GM12872 (cell line): ENCODE measurements around the gene CIT.

Experiments
- TF ChIP-seq, protein P1 (sequence below): IDR thresholded peaks from 3 replicates; pipeline ENCODE4 v1.5.1; 2011; ENCODE audit warnings: low read depth, mild to moderate bottlenecking, low read length, moderate library complexity; ENCODE audit not compliant: insufficient read depth

Gene CIT

GRCh38 chr12:119829439-119829838 lies 47.7 kb downstream of the CIT start:
- TF ChIP-seq, protein P1, sequence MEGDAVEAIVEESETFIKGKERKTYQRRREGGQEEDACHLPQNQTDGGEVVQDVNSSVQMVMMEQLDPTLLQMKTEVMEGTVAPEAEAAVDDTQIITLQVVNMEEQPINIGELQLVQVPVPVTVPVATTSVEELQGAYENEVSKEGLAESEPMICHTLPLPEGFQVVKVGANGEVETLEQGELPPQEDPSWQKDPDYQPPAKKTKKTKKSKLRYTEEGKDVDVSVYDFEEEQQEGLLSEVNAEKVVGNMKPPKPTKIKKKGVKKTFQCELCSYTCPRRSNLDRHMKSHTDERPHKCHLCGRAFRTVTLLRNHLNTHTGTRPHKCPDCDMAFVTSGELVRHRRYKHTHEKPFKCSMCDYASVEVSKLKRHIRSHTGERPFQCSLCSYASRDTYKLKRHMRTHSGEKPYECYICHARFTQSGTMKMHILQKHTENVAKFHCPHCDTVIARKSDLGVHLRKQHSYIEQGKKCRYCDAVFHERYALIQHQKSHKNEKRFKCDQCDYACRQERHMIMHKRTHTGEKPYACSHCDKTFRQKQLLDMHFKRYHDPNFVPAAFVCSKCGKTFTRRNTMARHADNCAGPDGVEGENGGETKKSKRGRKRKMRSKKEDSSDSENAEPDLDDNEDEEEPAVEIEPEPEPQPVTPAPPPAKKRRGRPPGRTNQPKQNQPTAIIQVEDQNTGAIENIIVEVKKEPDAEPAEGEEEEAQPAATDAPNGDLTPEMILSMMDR: no peak

- TF ChIP-seq, protein P1: no peak
Measured at GRCh38 chr12:119828300-119828699, 48.8 kb downstream of the CIT start.

DNA sequence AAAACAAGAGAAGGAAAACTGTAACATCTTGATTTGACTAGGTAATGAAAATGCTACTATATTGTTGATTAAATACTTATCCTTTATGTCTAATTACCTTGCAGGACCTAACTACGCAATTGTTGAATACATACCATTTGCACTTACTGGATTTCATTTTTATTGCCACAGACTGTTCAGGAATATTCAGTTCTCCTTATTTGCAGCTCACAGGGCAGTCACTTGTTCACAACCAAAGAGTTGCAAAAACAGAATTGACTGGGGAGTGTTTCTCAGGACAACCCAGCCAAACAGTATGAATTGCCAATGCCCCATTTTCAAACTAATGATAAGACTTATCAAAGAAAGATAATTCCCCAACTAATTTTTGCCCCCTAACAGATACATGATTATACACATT lies 49.4 kb downstream of the CIT start:
- TF ChIP-seq, protein P1: no peak

DNA sequence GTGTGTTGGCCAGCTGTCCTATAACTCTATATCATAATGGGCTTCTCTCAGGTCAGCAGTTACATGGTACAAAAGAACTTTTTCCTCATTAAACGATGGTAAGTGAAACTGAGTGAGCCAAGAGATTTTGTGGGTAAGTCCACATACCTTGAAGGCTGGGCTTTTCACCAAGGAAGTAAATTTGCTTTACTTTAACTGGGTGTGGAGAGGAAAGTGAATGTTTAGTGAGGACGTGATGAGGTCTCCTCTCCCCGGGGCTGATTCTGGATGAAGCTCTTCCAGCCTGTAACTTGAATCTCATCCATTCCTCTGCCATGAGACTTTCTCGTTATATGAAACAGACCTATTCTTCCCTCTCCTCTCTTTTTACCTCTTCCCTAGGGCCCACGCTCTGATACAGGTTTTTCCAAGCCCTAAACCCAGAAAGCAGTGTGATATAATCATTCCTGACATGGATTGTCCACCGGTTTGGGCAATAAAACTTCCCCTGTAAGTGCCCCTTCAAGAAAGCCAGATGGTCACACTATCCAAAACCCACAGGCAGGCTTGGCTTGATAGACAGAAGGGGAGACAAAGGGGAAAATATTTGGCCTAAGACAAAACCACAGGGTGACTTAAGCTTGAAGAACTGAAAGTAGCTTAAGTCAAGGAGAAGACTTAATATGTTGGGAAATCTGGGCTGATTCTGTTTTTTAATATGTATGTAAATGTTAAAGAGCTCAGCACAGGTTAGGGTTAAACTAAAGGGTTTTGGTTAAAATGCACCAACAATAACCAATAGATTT lies 50.3 kb downstream of the CIT start:
- TF ChIP-seq, protein P1: no peak

DNA sequence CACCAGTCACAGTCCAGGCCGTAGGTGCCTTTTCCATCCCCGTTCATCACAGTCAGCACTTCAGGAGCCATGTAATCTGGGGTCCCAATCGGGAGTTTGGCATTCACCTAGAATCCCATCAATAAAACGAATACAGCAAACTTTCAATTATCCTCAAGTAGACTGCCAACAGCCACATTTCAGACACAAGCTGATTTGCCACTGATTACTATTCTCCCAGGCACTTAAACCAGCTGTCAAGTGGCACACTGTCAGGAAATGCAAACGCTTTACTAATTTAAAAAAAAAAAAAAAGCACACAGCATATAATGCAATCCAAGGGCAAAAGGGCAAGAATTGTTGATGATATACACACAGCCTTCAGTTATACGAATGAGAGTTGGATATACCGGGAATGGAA lies 51.9 kb downstream of the CIT start:
- TF ChIP-seq, protein P1: no peak

- TF ChIP-seq, protein P1: no peak
Measured at GRCh38 chr12:119822046-119822445, 55.1 kb downstream of the CIT start.

- TF ChIP-seq, protein P1: no peak
Measured at GRCh38 chr12:119819322-119819721, 57.8 kb downstream of the CIT start.
